ENCODE measurements around the gene MPDU1.
A peak's percentile ranks its signal among the peaks of the same experiment; 100 is the strongest.

Gene MPDU1

DNA sequence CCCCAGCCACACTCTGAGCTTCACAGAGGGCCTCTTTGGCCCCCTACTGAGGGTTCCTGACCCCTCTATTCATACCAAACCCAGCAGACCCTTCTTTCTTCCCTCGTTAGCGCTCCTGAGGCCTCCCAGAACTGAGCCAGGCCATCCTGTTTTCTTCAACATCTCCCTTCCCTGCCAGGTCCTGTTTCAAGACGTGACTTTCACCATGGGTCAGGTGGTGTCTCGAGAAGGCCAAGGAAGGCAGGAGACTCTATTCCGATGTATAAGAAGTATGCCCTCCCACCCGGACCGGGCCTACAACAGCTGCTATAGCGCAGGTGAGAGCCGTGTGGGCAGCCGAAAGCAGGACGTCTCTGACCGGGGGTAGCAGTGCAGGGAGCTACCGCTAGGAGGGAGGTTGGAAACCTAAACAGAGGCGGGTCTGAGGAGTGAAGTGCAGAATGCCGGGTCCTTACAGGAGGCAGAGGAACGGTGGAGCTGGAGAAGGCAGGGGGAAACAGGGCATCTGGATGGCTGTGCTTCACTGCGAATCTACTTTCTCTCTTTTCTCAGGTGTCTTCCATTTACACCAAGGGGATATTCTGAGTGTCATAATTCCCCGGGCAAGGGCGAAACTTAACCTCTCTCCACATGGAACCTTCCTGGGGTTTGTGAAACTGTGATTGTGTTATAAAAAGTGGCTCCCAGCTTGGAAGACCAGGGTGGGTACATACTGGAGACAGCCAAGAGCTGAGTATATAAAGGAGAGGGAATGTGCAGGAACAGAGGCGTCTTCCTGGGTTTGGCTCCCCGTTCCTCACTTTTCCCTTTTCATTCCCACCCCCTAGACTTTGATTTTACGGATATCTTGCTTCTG, 23.3 kb upstream of the MPDU1 start:
- no peak for DNase-seq (ENCODE audit: low read depth)

DNA sequence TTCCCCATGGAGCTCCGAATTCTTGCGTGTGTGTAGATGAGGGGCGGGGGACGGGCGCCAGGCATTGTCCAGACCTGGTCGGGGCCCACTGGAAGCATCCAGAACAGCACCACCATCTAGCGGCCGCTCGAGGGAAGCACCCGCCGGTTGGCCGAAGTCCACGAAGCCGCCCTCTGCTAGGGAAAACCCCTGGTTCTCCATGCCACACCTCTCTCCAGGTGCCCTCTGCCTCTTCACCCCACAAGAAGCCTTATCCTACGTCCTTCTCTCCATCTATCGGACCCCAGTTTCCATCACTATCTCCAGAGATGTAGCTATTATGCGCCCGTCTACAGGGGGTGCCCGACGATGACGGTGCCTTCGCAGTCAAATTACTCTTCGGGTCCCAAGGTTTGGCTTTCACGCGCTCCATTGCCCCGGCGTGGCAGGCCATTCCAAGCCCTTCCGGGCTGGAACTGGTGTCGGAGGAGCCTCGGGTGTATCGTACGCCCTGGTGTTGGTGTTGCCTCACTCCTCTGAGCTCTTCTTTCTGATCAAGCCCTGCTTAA, 22.6 kb upstream of the MPDU1 start:
- DNase-seq (ENCODE audit: low read depth), result peak; percentile 69

DNA sequence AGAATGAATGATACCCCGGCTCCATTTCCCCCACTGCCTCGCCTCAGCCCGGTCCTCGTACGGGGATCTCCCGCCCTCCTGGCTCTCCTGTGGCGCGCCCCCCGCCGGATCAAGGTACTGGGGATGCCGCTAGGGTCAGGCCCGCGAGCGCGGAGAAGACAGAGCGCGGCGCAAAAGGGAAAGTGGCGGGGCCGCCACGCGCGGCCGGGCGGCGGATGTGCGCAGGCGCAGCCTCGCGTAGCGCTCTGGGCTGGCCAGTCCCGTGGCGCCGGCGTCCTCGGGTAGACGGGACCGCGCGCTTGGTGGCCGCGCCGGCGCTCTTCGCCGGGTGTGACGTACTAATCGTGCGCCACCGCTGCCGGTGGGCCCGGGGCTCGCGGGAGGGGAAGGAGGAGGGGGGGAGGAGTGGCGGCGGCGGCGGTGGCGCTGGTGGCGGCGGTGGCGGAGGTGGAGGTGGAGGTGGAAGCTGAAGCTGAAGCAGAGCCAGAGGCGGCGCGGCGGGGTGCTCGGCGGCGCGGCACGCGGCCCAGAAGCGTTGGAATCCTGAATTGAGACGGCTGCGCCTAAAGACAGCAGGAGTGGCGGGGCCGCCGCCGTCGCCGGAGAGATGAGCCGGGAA, 22.0 kb upstream of the MPDU1 start, which contains the start of gene SENP3:
SENP3 (plus strand) TSS at position 331 of the 619 bp plus-strand sequence. CDS start 1,158 bp downstream, outside the sequence.
- DNase-seq (ENCODE audit: low read depth), result peak; percentile 90

DNA sequence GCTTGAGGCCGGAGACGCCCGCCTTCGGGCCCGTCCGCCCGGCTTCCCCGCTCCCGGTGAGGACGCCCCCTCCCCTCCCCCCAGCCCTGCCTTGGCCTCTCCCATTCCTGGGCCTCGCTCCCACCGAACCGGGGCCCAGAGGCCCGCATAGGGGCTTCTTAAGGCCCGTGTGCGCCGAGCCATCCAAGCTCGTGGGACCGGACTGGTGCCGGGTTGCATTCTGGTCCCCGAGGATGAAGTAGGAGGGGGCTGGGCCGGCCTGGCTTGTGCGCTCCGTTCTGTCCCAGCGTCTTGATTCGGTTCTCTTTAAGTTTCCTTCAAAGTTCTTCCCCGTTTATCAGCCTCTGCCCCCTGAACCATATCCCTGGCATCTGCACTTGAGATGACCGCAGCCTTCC, 21.4 kb upstream of the MPDU1 start:
- DNase-seq (ENCODE audit: low read depth), result no peak

DNA sequence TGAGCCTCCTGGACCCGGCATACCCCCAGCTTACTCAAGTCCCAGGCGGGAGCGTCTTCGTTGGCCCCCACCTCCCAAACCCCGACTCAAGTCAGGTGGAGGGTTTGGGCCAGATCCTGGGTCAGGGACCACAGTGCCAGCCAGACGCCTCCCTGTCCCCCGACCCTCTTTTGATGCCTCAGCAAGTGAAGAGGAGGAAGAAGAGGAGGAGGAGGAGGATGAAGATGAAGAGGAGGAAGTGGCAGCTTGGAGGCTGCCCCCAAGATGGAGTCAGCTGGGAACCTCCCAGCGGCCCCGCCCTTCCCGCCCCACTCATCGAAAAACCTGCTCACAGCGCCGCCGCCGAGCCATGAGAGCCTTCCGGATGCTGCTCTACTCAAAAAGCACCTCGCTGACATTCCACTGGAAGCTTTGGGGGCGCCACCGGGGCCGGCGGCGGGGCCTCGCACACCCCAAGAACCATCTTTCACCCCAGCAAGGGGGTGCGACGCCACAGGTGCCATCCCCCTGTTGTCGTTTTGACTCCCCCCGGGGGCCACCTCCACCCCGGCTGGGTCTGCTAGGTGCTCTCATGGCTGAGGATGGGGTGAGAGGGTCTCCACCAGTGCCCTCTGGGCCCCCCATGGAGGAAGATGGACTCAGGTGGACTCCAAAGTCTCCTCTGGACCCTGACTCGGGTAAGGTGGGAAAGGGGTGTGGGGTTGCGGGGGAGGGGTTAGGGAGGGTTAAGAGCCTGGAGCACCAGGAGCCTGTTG, 20.4 kb upstream of the MPDU1 start:
- no peak for DNase-seq (ENCODE audit: low read depth)

DNA sequence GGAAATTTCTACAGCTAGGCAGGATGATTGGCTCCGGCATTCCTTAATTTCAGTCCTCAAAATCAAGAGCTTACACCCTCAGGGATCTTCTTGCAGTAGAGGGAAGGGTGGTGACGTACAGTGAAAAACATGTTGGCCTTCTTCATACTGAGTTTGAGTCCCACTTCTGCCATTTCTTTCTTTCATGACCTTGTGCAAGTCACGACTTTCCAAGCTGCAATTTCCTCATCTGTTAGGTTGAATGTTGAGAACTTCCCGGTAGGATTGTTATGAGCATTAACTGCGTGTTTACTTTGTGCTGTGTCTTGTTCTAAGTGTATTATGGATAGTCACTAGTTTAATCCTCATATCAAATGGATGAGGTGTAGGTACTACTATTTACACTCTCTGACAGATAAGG, 14.1 kb upstream of the MPDU1 start:
- no peak for DNase-seq (ENCODE audit: low read depth)

DNA sequence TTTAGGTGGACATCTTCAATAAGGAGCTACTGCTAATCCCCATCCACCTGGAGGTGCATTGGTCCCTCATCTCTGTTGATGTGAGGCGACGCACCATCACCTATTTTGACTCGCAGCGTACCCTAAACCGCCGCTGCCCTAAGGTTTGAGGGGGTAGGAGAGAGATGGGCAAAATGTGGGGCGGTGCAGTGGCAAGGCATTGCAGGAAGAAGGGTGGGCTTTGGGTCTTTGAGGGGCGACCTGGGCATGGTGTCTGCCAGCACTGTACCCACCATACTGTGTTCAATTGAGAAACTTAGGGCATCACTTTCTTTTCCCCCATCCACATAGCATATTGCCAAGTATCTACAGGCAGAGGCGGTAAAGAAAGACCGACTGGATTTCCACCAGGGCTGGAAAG, 13.3 kb upstream of the MPDU1 start:
- no peak for DNase-seq (ENCODE audit: low read depth)

DNA sequence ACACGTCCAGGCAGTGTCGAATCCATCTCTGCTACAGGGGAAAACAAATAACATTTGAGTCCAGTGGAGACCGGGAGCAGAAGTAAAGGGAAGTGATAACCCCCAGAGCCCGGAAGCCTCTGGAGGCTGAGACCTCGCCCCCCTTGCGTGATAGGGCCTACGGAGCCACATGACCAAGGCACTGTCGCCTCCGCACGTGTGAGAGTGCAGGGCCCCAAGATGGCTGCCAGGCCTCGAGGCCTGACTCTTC, 11.4 kb upstream of the MPDU1 start:
- no peak for DNase-seq (ENCODE audit: low read depth)

DNA sequence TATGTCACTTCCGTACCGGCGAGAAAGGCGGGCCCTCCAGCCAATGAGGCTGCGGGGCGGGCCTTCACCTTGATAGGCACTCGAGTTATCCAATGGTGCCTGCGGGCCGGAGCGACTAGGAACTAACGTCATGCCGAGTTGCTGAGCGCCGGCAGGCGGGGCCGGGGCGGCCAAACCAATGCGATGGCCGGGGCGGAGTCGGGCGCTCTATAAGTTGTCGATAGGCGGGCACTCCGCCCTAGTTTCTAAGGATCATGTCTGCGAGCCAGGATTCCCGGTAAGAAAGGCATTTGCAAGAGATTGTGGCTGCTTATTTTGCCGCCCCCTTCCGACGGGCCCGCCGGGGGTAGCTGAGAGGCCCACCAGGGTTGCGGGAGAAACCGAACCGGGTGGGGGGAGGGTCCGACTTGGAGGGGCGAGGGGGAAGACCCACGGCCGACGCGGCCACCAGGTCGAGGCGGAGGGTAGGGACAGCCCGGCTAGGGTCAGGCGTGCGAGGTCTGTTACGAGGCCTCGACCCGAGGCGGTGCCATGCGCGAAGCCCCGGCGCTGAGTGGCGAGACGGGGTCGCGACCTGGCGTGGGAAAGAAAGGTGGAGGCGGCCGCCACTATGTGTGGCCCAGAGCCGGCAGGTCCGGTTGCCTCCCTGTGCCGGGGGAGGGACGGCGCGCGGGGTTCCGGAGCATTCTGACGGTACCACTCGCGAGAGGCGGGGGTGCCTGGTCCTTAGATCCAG, 10.9 kb upstream of the MPDU1 start:
- DNase-seq (ENCODE audit: low read depth), result peak; percentile 100

DNA sequence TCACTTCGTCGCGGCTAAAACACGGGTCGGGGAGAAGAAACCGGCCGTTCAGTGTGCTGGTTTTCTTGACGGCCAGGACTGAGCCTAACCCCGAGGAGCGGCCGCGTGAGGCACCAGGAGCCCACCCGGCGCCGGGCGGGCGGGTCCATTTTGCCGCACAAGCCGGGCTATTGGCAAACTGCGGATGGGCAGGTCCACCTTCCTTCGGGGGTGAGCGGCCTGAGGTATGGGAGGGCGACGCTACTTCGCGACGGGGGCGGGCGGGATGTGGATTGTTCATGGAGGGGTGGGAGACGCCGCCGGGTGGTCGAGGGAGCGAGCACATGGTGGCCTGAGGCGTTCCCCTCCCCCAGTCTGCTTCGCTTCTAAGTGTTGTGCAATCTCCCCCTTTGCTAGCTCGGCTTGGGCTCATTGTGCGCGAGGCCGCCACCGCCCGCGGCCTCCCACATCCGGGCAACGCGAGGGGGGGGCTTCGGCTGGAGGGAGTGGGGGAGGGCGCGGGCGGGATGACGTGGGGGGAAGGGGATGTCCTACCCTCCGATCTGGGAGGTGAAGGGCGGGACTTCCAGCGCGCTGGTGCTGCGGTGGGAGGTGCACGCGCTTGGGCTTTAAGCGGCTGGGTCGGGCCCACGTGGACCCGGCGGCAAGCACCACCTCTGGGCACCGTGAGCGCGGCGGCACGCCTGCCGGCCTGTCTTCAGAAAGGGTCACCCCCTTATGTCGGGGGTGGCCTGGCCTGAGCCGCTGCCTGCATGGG, 10.2 kb upstream of the MPDU1 start:
- DNase-seq (ENCODE audit: low read depth), result peak; percentile 84

DNA sequence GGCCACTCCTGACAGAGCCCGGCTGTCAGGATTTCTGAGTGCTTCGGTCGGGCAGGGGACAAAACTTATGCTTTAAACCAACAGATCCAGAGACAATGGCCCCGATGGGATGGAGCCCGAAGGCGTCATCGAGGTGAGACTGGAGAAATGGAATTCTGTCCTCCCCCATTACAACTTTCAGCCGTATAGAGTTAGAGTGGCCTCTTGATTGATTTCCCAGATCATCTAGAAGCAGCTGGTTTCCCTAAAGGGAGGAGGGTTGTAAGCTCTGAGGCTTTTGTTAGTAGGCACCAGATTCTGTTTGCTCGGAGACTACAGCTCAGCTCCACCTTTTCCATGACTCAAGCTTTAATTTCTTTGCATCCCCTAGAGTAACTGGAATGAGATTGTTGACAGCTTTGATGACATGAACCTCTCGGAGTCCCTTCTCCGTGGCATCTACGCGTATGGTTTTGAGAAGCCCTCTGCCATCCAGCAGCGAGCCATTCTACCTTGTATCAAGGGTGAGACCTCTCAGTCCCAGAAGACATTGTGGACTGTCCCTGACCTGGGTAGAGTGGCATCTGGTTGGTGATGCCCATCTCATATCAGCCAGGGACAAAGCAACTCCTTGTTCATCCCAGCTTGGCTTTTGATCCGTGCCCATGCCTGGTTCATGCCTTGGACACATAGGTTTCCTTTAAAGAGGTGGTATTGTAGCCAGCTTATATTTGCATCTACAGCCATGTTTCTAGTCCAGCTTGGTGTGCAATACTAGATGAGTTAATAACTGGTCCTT, 9.3 kb upstream of the MPDU1 start:
- DNase-seq (ENCODE audit: low read depth), result no peak

DNA sequence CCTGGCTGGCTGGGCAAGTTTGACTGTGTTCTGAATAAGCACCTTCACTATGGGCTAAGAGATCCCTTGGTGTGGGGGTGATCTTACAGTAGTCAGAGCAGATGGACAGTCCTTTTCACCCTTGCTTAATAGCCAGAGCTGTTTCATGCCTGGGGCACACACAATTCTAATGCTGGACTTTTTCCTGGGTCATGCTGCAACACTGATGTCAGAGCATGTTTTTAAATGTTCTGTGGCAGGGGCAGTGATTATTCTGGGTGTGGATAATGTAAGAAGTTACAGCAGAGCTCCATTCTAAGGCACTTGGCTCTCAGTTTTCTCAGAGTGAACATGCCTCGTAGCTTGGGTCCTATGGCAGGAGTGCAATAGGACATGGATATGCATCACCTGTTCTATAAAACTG, 8.2 kb upstream of the MPDU1 start:
- no peak for DNase-seq (ENCODE audit: low read depth)

DNA sequence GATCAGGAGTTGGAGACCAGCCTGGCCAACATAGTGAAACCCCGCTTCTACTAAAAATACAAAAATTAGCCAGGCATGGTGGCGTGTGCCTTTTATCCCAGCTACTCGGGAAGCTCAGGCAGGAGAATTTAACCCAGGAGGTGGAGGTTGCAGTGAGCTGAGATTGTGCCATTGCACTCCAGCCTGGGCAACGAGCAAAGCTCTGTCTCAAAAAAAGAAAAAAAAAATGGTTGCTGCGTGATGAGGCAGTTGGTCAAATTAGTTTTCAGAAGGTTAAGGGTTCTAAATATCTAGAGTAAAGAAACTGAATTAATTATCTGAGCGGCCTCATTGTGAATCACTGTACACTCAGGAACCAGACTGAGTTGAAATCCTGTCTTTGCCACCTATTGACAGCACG, 7.7 kb upstream of the MPDU1 start:
- no peak for DNase-seq (ENCODE audit: low read depth)

DNA sequence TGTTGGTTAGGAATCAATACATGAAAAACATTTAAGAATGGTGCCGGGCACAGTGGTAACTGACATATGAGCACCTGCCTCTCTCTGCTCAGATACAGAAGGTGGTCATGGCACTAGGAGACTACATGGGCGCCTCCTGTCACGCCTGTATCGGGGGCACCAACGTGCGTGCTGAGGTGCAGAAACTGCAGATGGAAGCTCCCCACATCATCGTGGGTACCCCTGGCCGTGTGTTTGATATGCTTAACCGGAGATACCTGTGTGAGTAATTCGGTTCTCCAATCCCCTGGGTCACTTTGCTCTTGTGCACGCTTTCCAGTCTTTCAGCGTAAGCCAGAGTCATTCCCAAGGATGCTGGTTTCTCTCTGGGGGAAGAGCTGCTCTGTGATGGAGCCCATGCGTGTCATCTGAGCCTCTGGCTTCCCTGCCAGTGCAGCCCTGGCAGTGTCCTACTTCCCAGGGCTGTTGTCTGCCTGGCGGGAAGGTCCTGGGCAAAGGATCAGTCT, 7.2 kb upstream of the MPDU1 start:
- DNase-seq (ENCODE audit: low read depth), result no peak

DNA sequence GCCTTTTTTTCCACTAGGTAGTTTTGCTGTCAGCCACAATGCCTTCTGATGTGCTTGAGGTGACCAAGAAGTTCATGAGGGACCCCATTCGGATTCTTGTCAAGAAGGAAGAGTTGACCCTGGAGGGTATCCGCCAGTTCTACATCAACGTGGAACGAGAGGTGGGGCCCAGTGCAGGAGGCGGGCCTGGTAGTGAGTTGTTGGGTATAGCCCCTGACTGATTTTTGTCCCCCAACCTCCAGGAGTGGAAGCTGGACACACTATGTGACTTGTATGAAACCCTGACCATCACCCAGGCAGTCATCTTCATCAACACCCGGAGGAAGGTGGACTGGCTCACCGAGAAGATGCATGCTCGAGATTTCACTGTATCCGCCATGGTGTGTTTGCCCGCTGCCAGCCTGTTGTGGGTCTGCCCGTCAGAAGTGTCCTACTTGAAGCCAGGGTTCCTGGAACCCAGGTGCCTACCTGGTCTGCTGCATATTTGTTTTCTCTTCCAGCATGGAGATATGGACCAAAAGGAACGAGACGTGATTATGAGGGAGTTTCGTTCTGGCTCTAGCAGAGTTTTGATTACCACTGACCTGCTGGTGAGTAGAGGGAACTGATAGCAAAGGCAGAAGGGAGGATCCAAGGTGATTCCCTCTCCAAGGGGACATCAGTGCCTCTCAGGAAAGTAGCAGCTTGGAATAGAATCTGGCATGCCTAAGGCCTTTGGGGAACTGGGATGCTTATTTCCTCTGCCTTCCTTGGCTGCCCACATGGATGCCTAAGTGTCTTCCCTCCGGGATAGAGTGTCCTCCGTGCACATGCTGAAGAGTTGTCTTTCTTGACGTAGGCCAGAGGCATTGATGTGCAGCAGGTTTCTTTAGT, 6.1 kb upstream of the MPDU1 start:
- no peak for DNase-seq (ENCODE audit: low read depth)

DNA sequence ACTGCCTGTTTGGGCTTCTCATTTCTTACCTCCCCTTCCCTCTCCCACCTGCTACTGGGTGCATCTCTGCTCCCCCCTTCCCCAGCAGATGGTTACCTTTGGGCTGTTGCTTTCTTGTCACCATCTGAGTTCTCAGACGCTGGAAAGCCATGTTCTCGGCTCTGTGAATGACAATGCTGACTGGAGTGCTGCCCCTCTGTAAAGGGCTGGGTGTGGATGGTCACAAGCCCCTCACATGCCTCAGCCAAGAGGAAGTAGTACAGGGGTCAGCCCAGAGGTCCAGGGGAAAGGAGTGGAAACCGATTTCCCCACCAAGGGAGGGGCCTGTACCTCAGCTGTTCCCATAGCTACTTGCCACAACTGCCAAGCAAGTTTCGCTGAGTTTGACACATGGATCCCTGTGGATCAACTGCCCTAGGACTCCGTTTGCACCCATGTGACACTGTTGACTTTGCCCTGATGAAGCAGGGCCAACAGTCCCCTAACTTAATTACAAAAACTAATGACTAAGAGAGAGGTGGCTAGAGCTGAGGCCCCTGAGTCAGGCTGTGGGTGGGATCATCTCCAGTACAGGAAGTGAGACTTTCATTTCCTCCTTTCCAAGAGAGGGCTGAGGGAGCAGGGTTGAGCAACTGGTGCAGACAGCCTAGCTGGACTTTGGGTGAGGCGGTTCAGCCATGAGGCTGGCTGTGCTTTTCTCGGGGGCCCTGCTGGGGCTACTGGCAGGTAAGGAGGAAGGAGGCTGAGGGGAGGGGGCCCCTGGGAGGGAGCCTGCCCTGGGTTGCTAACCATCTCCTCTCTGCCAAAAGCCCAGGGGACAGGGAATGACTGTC, 4.4 kb upstream of the MPDU1 start, which contains the start of gene CD68:
CD68 (plus strand) TSS at position 638 of the 833 bp plus-strand sequence; CDS start at position 678, 40 bp downstream.
- peak; percentile 55 for DNase-seq (ENCODE audit: low read depth)

DNA sequence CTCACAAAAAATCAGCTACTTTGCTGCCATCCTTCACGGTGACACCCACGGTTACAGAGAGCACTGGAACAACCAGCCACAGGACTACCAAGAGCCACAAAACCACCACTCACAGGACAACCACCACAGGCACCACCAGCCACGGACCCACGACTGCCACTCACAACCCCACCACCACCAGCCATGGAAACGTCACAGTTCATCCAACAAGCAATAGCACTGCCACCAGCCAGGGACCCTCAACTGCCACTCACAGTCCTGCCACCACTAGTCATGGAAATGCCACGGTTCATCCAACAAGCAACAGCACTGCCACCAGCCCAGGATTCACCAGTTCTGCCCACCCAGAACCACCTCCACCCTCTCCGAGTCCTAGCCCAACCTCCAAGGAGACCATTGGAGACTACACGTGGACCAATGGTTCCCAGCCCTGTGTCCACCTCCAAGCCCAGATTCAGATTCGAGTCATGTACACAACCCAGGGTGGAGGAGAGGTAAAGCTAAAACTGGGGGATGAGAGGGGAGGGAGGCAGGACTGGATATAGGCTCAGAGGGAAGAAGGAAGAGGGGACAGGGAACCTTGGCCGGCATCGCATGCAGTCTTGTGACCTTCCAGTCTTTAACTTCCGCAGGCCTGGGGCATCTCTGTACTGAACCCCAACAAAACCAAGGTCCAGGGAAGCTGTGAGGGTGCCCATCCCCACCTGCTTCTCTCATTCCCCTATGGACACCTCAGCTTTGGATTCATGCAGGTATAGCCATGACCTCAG, 3.6 kb upstream of the MPDU1 start:
- DNase-seq (ENCODE audit: low read depth), result no peak
